ENCODE data around the gene KDM4C.

Gene KDM4C

DNA sequence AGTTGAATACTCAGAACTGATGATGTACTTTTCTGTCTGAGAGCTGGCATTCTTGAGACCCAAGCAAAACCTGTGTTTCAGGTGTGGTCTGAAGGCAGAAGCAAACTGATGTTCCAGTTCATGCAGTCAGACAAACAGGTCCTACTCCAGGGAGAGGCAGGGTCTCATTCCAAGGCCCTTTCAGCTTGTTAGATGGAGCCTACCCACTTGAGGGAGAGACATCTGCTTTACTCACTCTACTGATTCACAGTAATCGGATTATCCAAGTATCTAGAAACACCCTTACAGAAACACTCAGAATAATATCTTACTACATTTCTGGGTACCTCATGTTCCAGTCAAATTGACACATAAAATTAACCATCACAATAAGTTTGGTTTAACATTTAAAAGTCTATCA lies 207.8 kb downstream of the KDM4C start:
- Histone ChIP-seq H3K4me3 (ENCODE audit: low read length in 2 of 2) (no peak overlapping the region), H3K36me3 (ENCODE audit: control insufficient read depth in 2 of 2, insufficient read depth in 2 of 2, low read length in 2 of 2) (peaks cover 0 to 2% of the 10 kb centered on the region in 2 donors), H3K27me3 (ENCODE audit: control insufficient read depth in 2 of 2, insufficient read depth in 2 of 2, low read length in 2 of 2) (no peaks in the 10 kb centered on the region), H3K4me1 (ENCODE audit: control insufficient read depth in 2 of 2, insufficient read depth in 2 of 2, low read length in 2 of 2) (peaks cover 0 to 2% of the 10 kb centered on the region in 2 donors), H3K9ac (ENCODE audit: low read depth in 1 of 2, low read length in 2 of 2) (no peak overlapping the region), H3K27ac (ENCODE audit: low read depth in 2 of 2, low read length in 2 of 2) (no peak overlapping the region), H3K9me3 (ENCODE audit: control insufficient read depth in 2 of 2, low read length in 2 of 2) (no peaks in the 10 kb centered on the region)

DNA sequence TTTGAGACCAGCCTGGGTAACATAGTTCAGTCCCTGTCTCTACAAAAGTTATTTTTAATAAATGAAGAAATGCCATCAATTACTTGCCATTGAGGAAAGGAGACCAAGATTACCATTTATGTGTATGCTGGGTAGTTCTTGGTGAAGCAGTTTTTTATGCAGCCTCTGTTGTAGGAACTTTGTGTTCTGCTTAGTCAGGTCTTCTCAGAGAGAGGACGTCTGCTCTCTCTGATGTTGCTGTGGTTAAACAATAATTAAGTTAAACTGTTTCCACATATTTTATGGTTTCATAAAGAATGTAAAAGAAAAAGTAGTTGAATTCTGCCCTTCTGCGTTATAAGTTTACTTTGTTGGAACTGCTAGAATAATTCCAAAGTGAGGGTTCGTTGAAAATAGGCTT lies 210.5 kb downstream of the KDM4C start:
- no peaks in the 10 kb centered on the region for H3K9me3 ChIP-seq (ENCODE audit: control insufficient read depth in 2 of 2, low read length in 2 of 2)
- H3K9ac ChIP-seq (ENCODE audit: low read depth in 1 of 2, low read length in 2 of 2), result no peak overlapping the region
- no peaks in the 10 kb centered on the region for H3K4me1 ChIP-seq (ENCODE audit: control insufficient read depth in 2 of 2, insufficient read depth in 2 of 2, low read length in 2 of 2)
- H3K4me3 ChIP-seq (ENCODE audit: low read length in 2 of 2), result no peak overlapping the region
- no peak overlapping the region for H3K27ac ChIP-seq (ENCODE audit: low read depth in 2 of 2, low read length in 2 of 2)
- H3K27me3 ChIP-seq (ENCODE audit: control insufficient read depth in 2 of 2, insufficient read depth in 2 of 2, low read length in 2 of 2), result no peaks in the 10 kb centered on the region
- H3K36me3 ChIP-seq (ENCODE audit: control insufficient read depth in 2 of 2, insufficient read depth in 2 of 2, low read length in 2 of 2), result no peaks in the 10 kb centered on the region

GRCh38 chr9:6969805-6970204 lies 212.0 kb downstream of the KDM4C start:
- Histone ChIP-seq H3K9me3 (ENCODE audit: control insufficient read depth in 2 of 2, low read length in 2 of 2) (no peaks in the 10 kb centered on the region), H3K27ac (ENCODE audit: low read depth in 2 of 2, low read length in 2 of 2) (no peak overlapping the region), H3K4me1 (ENCODE audit: control insufficient read depth in 2 of 2, insufficient read depth in 2 of 2, low read length in 2 of 2) (no peaks in the 10 kb centered on the region), H3K4me3 (ENCODE audit: low read length in 2 of 2) (no peak overlapping the region), H3K9ac (ENCODE audit: low read depth in 1 of 2, low read length in 2 of 2) (no peak overlapping the region), H3K36me3 (ENCODE audit: control insufficient read depth in 2 of 2, insufficient read depth in 2 of 2, low read length in 2 of 2) (no peaks in the 10 kb centered on the region), H3K27me3 (ENCODE audit: control insufficient read depth in 2 of 2, insufficient read depth in 2 of 2, low read length in 2 of 2) (no peaks in the 10 kb centered on the region)

DNA sequence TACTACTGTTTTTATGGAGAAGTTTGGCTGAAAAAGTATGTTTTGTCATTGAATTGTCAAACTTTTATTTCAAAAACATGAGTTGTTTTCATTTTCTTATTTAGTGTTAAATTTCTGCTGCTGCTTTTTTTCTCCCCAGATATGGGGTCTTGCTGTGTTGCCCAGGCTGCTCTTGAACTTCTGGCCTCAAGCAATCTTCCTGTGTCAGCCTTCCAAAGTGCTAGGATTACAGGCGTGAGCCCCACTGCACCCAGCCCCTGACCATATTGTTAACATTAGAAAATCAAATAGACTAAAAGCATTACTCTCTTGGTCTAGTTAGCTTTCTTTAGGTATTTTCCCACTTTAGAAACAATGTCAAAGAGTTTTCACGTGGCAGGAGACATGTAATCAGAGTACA lies 215.3 kb downstream of the KDM4C start:
- Histone ChIP-seq H3K4me3 (ENCODE audit: low read length in 2 of 2) (no peak overlapping the region), H3K9ac (ENCODE audit: low read depth in 1 of 2, low read length in 2 of 2) (no peak overlapping the region), H3K36me3 (ENCODE audit: control insufficient read depth in 2 of 2, insufficient read depth in 2 of 2, low read length in 2 of 2) (peaks cover 0 to 3% of the 10 kb centered on the region in 2 donors), H3K27me3 (ENCODE audit: control insufficient read depth in 2 of 2, insufficient read depth in 2 of 2, low read length in 2 of 2) (no peaks in the 10 kb centered on the region), H3K9me3 (ENCODE audit: control insufficient read depth in 2 of 2, low read length in 2 of 2) (no peaks in the 10 kb centered on the region), H3K4me1 (ENCODE audit: control insufficient read depth in 2 of 2, insufficient read depth in 2 of 2, low read length in 2 of 2) (no peaks in the 10 kb centered on the region), H3K27ac (ENCODE audit: low read depth in 2 of 2, low read length in 2 of 2) (no peak overlapping the region)

DNA sequence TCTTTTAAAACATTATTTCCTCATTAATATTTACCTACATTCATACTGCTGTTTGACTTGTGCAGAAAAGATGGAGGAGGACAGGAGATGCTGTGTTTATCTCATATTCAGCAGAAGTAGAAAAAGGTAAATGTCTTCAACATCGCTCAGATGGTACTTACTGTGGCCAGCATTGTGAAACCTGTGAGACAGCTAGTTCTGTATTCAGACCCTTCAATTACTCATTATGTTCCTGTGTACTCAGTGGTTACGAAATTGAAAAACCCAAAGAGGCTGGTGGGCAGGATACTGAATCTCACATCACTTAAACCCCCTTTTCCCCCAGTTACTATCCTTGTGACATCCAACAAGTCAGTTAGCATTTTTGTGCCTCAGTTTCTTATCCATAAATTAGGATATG lies 216.0 kb downstream of the KDM4C start:
- H3K4me3 ChIP-seq (ENCODE audit: low read length in 2 of 2), result no peak overlapping the region
- no peaks in the 10 kb centered on the region for H3K9me3 ChIP-seq (ENCODE audit: control insufficient read depth in 2 of 2, low read length in 2 of 2)
- no peak overlapping the region for H3K9ac ChIP-seq (ENCODE audit: low read depth in 1 of 2, low read length in 2 of 2)
- peaks cover 0 to 3% of the 10 kb centered on the region in 2 donors for H3K36me3 ChIP-seq (ENCODE audit: control insufficient read depth in 2 of 2, insufficient read depth in 2 of 2, low read length in 2 of 2)
- no peaks in the 10 kb centered on the region for H3K27me3 ChIP-seq (ENCODE audit: control insufficient read depth in 2 of 2, insufficient read depth in 2 of 2, low read length in 2 of 2)
- H3K27ac ChIP-seq (ENCODE audit: low read depth in 2 of 2, low read length in 2 of 2), result no peak overlapping the region
- H3K4me1 ChIP-seq (ENCODE audit: control insufficient read depth in 2 of 2, insufficient read depth in 2 of 2, low read length in 2 of 2), result no peaks in the 10 kb centered on the region

GRCh38 chr9:6975198-6975597 lies 217.4 kb downstream of the KDM4C start:
- Histone ChIP-seq H3K36me3 (ENCODE audit: control insufficient read depth in 2 of 2, insufficient read depth in 2 of 2, low read length in 2 of 2) (peaks cover 0 to 3% of the 10 kb centered on the region in 2 donors), H3K27me3 (ENCODE audit: control insufficient read depth in 2 of 2, insufficient read depth in 2 of 2, low read length in 2 of 2) (no peaks in the 10 kb centered on the region), H3K27ac (ENCODE audit: low read depth in 2 of 2, low read length in 2 of 2) (no peak overlapping the region), H3K9me3 (ENCODE audit: control insufficient read depth in 2 of 2, low read length in 2 of 2) (no peaks in the 10 kb centered on the region), H3K9ac (ENCODE audit: low read depth in 1 of 2, low read length in 2 of 2) (no peak overlapping the region), H3K4me1 (ENCODE audit: control insufficient read depth in 2 of 2, insufficient read depth in 2 of 2, low read length in 2 of 2) (no peaks in the 10 kb centered on the region), H3K4me3 (ENCODE audit: low read length in 2 of 2) (no peak overlapping the region)

DNA sequence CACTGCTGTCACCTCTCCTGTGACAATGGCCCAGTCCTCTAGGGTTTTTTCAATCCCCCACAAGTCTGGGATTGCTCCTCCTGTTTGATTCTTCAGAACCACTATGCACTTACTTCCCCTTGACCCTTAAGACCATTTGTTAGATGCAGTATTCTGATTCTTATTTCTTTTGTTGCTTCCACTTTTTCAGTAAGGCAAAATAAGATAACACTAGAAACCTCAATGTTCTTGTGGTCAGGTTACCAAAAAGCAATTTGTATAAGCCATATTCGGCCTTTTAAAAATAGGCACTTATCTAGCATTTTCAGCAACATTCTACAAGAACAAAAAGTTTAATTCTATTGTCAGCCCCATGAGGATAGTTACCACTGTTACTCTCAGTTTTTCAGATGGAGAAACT lies 220.0 kb downstream of the KDM4C start:
- H3K4me3 ChIP-seq (ENCODE audit: low read length in 2 of 2), result no peak overlapping the region
- H3K4me1 ChIP-seq (ENCODE audit: control insufficient read depth in 2 of 2, insufficient read depth in 2 of 2, low read length in 2 of 2), result no peaks in the 10 kb centered on the region
- H3K36me3 ChIP-seq (ENCODE audit: control insufficient read depth in 2 of 2, insufficient read depth in 2 of 2, low read length in 2 of 2), result peaks cover 9% of the 10 kb centered on the region in 2 donors
- no peak overlapping the region for H3K9ac ChIP-seq (ENCODE audit: low read depth in 1 of 2, low read length in 2 of 2)
- H3K9me3 ChIP-seq (ENCODE audit: control insufficient read depth in 2 of 2, low read length in 2 of 2), result no peaks in the 10 kb centered on the region
- H3K27me3 ChIP-seq (ENCODE audit: control insufficient read depth in 2 of 2, insufficient read depth in 2 of 2, low read length in 2 of 2), result no peaks in the 10 kb centered on the region
- H3K27ac ChIP-seq (ENCODE audit: low read depth in 2 of 2, low read length in 2 of 2), result no peak overlapping the region

DNA sequence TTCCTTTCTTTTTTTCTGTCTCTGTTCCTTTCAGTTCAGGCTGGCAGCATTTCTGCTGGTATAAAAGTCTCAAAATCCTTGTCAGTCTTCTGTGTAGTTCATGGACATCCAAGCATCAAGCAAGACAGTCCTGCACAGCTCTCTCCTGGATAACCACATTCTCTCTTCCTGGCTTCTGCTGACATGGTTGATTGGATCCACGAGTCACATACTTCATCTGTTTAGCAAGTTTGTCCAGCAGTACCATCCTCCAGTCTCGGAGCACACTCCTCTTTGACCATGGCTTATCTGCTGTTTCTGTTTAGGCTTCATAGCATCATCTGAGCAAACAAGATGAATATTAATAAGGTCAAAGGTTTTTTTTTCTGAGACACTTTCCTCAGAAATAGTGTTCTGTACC lies 220.8 kb downstream of the KDM4C start:
- H3K27ac ChIP-seq (ENCODE audit: low read depth in 2 of 2, low read length in 2 of 2), result no peak overlapping the region
- H3K4me3 ChIP-seq (ENCODE audit: low read length in 2 of 2), result no peak overlapping the region
- H3K27me3 ChIP-seq (ENCODE audit: control insufficient read depth in 2 of 2, insufficient read depth in 2 of 2, low read length in 2 of 2), result no peaks in the 10 kb centered on the region
- H3K4me1 ChIP-seq (ENCODE audit: control insufficient read depth in 2 of 2, insufficient read depth in 2 of 2, low read length in 2 of 2), result no peaks in the 10 kb centered on the region
- peaks cover 14 to 15% of the 10 kb centered on the region in 2 donors for H3K36me3 ChIP-seq (ENCODE audit: control insufficient read depth in 2 of 2, insufficient read depth in 2 of 2, low read length in 2 of 2)
- H3K9me3 ChIP-seq (ENCODE audit: control insufficient read depth in 2 of 2, low read length in 2 of 2), result no peaks in the 10 kb centered on the region
- no peak overlapping the region for H3K9ac ChIP-seq (ENCODE audit: low read depth in 1 of 2, low read length in 2 of 2)

DNA sequence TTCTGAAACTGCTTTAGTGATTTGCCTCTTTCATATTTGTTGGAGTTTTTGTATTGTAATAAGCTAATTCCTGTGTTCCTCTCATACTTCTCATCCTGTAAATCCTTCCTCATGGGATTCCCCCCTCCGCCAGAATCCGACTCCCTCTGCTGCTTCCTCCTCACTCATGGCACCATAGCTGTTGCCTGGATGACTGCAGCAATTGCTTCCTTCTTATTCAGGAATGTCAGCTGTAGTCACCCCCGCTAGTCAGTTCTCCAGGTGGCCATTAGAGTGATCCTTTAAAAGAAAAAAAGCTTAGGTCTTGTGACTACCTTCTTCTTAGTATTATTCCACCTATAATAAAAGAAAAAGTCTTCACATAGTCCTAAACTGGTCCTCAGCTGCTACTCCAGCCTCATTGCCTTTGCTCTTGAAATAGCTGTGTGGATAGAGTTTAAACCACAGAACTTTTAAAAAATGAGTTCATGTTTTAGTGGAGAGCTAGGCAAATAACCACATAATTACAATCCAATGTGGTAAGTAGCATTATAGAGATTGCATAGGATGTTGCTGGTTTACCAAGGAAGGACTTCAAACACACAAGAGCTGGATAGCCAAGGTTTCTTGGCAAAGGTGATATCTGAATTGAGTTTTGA lies 227.3 kb downstream of the KDM4C start:
- Histone ChIP-seq H3K4me1 (ENCODE audit: control insufficient read depth in 2 of 2, insufficient read depth in 2 of 2, low read length in 2 of 2) (no peaks in the 10 kb centered on the region), H3K4me3 (ENCODE audit: low read length in 2 of 2) (no peak overlapping the region), H3K27ac (ENCODE audit: low read depth in 2 of 2, low read length in 2 of 2) (no peak overlapping the region), H3K9ac (ENCODE audit: low read depth in 1 of 2, low read length in 2 of 2) (no peak overlapping the region), H3K27me3 (ENCODE audit: control insufficient read depth in 2 of 2, insufficient read depth in 2 of 2, low read length in 2 of 2) (no peaks in the 10 kb centered on the region), H3K9me3 (ENCODE audit: control insufficient read depth in 2 of 2, low read length in 2 of 2) (no peaks in the 10 kb centered on the region), H3K36me3 (ENCODE audit: control insufficient read depth in 2 of 2, insufficient read depth in 2 of 2, low read length in 2 of 2) (peaks cover 46 to 50% of the 10 kb centered on the region in 2 donors)

DNA sequence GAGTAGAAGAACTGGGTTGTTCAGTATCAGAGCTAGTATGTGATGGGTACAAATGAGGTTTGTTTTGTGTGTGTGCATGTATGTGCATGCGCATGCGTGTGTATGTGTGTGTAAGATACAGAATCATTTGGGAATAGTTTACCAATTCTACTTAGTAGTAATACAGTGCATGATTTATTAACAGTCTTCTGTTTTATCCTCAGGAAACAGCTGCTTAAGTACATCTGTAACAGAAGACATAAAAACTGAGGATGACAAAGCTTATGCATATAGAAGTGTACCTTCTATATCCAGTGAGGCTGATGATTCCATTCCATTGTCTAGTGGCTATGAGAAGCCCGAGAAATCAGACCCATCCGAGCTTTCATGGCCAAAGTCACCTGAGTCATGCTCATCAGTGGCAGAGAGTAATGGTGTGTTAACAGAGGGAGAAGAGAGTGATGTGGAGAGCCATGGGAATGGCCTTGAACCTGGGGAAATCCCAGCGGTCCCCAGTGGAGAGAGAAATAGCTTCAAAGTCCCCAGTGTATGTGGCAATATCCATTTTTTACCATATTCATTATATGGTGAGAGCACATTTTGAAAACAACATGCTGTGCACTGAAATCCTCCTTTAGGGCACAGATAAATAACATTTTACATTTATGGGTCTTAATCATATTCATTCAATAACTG lies 228.5 kb downstream of the KDM4C start:
- peaks cover 43 to 52% of the 10 kb centered on the region in 2 donors for H3K36me3 ChIP-seq (ENCODE audit: control insufficient read depth in 2 of 2, insufficient read depth in 2 of 2, low read length in 2 of 2)
- no peaks in the 10 kb centered on the region for H3K4me1 ChIP-seq (ENCODE audit: control insufficient read depth in 2 of 2, insufficient read depth in 2 of 2, low read length in 2 of 2)
- H3K9ac ChIP-seq (ENCODE audit: low read depth in 1 of 2, low read length in 2 of 2), result no peak overlapping the region
- no peak overlapping the region for H3K4me3 ChIP-seq (ENCODE audit: low read length in 2 of 2)
- H3K27ac ChIP-seq (ENCODE audit: low read depth in 2 of 2, low read length in 2 of 2), result no peak overlapping the region
- H3K27me3 ChIP-seq (ENCODE audit: control insufficient read depth in 2 of 2, insufficient read depth in 2 of 2, low read length in 2 of 2), result no peaks in the 10 kb centered on the region
- H3K9me3 ChIP-seq (ENCODE audit: control insufficient read depth in 2 of 2, low read length in 2 of 2), result no peaks in the 10 kb centered on the region

Data from mucosa of rectum (tissue), 2 donors.